K562 (cell line): ENCODE measurements around the gene ACLY. TPM values are rescaled to one million over a fixed set of nuclear protein-coding genes. Genes with fewer than 3 reads are reported as not detected.

Source experiments
- ASH1L ChIP-seq: fragments of 450-650 bp; IDR thresholded peaks from 2 replicates; pipeline ENCODE4 v1.6.1; 2018; ENCODE audit warnings: borderline replicate concordance, mild to moderate bottlenecking, low read depth; ENCODE audit not compliant: partially characterized antibody
- CCNT2 ChIP-seq: IDR thresholded peaks from 2 replicates; pipeline ENCODE4 v1.6.1; 2011; ENCODE audit warnings: borderline replicate concordance, low read depth, mild to moderate bottlenecking, moderate library complexity, mixed read lengths, low read length; ENCODE audit not compliant: insufficient read length; ENCODE audit errors: extremely low read depth
- DEAF1 ChIP-seq: fragments of 450-650 bp; formaldehyde crosslinking; IDR thresholded peaks from 2 replicates; pipeline ENCODE4 v1.4.0; 2020; ENCODE audit warnings: mild to moderate bottlenecking, moderate library complexity
- FOSL1 ChIP-seq: fragments of 200-800 bp; sonication (Bioruptor generic); conservative IDR thresholded peaks from 2 replicates; pipeline ENCODE4 v1.6.1; 2016; ENCODE audit warnings: missing genetic modification characterization, missing compliant biosample characterization
- RAD21 ChIP-seq, 2 experiments: fragments of 250-450 bp in 1 of 2; fragments of 450-650 bp in 1 of 2; sonication (Bioruptor Pico) in 1 of 2; formaldehyde crosslinking in 1 of 2; IDR thresholded peaks in 1 of 2; conservative IDR thresholded peaks in 1 of 2; 2 replicates each; pipeline versions ENCODE4 v1.4.0 to v1.8.0; 2020 to 2022; ENCODE audit warnings: mild to moderate bottlenecking in 2 of 2, moderate library complexity in 1 of 2
- SMC3 ChIP-seq: conservative IDR thresholded peaks from 2 replicates; pipeline ENCODE4 v1.6.1; 2011; ENCODE audit warnings: low read depth, low read length, improper control_type of control experiment; ENCODE audit not compliant: insufficient read depth
- TAL1 ChIP-seq: fragments of 450-650 bp; IDR thresholded peaks from 2 replicates; pipeline ENCODE4 v1.6.1; 2016; ENCODE audit warnings: mild to moderate bottlenecking
- VEZF1 ChIP-seq: fragments of 200-800 bp; sonication (Bioruptor generic); IDR thresholded peaks from 2 replicates; pipeline ENCODE4 v1.6.1; 2017; ENCODE audit warnings: missing genetic modification characterization, missing compliant biosample characterization
- ZNF121 ChIP-seq: sonication (generic); formaldehyde crosslinking; conservative IDR thresholded peaks from 2 replicates; pipeline ENCODE4 v1.8.0; 2022; ENCODE audit warnings: missing genetic modification reagents
- ZNF584 ChIP-seq: fragments of 200-800 bp; sonication (Bioruptor generic); IDR thresholded peaks from 2 replicates; pipeline ENCODE4 v1.6.1; 2016; ENCODE audit warnings: low read depth, mild to moderate bottlenecking, missing genetic modification characterization, missing compliant biosample characterization
- polyA plus RNA-seq, 8 experiments: library from polyadenylated mRNA; depleted of rRNA in 4 of 8; stranded (reverse) in 5 of 8; unstranded in 3 of 8; fragments of >200 nt; fragmentation: Nextera tagmentation in 2 of 8; fragmentation: Illumina TruSeq in 1 of 8; extraction: Ambion mirVana in 2 of 8; extraction: Trizol in 1 of 8; gene quantifications; 2 replicates each; pipeline versions ENCODE4 v1.2.1 to v1.2.3, GENCODE V29; 2011 to 2014; ENCODE audit warnings: inconsistent platforms in 1 of 8, missing spikeins in 1 of 8
- total RNA-seq, 7 experiments: library from RNA; depleted of rRNA in 6 of 7; stranded (reverse); fragments of >200 nt in 6 of 7; fragmentation: Illumina TruSeq in 2 of 7; extraction: Trizol in 2 of 7; gene quantifications; 2 replicates each; pipeline versions ENCODE4 v1.2.1 to v1.2.3, GENCODE V29; 2011 to 2021; ENCODE audit warnings: low replicate concordance in 1 of 7
- TF ChIP-seq, protein P1 (sequence below), 2 experiments: IDR thresholded peaks; 2 replicates each; pipeline ENCODE4 v1.6.1; 2012; ENCODE audit warnings: improper control_type of control experiment in 2 of 2, low read depth in 2 of 2, low read length in 2 of 2, borderline replicate concordance in 1 of 2
- TF ChIP-seq, protein P2 (sequence below): fragments of 450-650 bp; IDR thresholded peaks from 2 replicates; pipeline ENCODE4 v1.6.1; 2016
- TF ChIP-seq, protein P3 (sequence below): fragments of 150-350 bp; conservative IDR thresholded peaks from 2 replicates; pipeline ENCODE4 v1.6.1; 2014; ENCODE audit warnings: low read length
- TF ChIP-seq, protein P4 (sequence below), 3 experiments: IDR thresholded peaks in 2 of 3; conservative IDR thresholded peaks in 1 of 3; 2 replicates each; pipeline ENCODE4 v1.5.1; 2011 to 2012; ENCODE audit warnings: low read length in 3 of 3, mild to moderate bottlenecking in 3 of 3, control low read depth in 2 of 3, improper control_type of control experiment in 1 of 3, inconsistent platforms in 1 of 3, low read depth in 1 of 3, mixed read lengths in 1 of 3, moderate library complexity in 1 of 3; ENCODE audit not compliant: insufficient read depth in 2 of 3

ACLY gene
- total and polyA plus RNA-seq, 9 of the 15 experiments (the other 6 are each of a cell fraction or from before 2014, with no cell fraction given): 42.9 to 280 (median 125) TPM

DNA sequence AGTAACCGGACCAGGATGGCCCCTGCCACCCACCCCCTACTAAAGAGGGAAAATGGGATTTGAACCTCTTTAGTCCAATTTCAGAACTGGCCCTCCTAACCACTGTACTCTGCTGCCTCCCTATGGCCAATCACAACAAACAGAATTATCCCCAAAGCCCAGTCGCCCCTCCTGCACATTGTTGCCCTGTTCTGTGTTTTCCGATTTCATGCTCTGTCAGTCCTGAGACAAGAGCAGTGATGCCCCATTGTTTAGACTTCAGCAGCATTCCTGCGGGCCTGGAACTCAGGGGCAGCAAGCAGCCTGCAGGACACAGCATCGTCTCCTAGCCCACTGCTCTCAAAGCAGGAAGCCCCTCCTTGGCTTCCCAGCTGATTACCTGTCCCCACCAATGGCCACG lies 33.0 kb downstream of the ACLY start (continued):
- TF ChIP-seq RAD21 (CRISPR knock-in tag; conservative IDR thresholded peaks at IDR 0.05 in 1 of 2, IDR thresholded peaks at IDR 0.05 in 1 of 2): peak; percentile 28 to 58
- 0 out of 2 replicates have a peak, but pooled peaks have one; percentile 10 for TF ChIP-seq DEAF1 (CRISPR knock-in tag)
- TF ChIP-seq ASH1L: no peak
- TF ChIP-seq, protein P1, sequence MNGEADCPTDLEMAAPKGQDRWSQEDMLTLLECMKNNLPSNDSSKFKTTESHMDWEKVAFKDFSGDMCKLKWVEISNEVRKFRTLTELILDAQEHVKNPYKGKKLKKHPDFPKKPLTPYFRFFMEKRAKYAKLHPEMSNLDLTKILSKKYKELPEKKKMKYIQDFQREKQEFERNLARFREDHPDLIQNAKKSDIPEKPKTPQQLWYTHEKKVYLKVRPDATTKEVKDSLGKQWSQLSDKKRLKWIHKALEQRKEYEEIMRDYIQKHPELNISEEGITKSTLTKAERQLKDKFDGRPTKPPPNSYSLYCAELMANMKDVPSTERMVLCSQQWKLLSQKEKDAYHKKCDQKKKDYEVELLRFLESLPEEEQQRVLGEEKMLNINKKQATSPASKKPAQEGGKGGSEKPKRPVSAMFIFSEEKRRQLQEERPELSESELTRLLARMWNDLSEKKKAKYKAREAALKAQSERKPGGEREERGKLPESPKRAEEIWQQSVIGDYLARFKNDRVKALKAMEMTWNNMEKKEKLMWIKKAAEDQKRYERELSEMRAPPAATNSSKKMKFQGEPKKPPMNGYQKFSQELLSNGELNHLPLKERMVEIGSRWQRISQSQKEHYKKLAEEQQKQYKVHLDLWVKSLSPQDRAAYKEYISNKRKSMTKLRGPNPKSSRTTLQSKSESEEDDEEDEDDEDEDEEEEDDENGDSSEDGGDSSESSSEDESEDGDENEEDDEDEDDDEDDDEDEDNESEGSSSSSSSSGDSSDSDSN (IDR thresholded peaks at IDR 0.05; ENCODE audit: borderline replicate concordance in 1 of 2, low read depth in 2 of 2, low read length in 2 of 2): no peak
- peak; percentile 40; the same call in 1 of the 2 replicates for TF ChIP-seq SMC3
- TF ChIP-seq, protein P2, sequence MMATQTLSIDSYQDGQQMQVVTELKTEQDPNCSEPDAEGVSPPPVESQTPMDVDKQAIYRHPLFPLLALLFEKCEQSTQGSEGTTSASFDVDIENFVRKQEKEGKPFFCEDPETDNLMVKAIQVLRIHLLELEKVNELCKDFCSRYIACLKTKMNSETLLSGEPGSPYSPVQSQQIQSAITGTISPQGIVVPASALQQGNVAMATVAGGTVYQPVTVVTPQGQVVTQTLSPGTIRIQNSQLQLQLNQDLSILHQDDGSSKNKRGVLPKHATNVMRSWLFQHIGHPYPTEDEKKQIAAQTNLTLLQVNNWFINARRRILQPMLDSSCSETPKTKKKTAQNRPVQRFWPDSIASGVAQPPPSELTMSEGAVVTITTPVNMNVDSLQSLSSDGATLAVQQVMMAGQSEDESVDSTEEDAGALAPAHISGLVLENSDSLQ: no peak
- TF ChIP-seq, protein P3, sequence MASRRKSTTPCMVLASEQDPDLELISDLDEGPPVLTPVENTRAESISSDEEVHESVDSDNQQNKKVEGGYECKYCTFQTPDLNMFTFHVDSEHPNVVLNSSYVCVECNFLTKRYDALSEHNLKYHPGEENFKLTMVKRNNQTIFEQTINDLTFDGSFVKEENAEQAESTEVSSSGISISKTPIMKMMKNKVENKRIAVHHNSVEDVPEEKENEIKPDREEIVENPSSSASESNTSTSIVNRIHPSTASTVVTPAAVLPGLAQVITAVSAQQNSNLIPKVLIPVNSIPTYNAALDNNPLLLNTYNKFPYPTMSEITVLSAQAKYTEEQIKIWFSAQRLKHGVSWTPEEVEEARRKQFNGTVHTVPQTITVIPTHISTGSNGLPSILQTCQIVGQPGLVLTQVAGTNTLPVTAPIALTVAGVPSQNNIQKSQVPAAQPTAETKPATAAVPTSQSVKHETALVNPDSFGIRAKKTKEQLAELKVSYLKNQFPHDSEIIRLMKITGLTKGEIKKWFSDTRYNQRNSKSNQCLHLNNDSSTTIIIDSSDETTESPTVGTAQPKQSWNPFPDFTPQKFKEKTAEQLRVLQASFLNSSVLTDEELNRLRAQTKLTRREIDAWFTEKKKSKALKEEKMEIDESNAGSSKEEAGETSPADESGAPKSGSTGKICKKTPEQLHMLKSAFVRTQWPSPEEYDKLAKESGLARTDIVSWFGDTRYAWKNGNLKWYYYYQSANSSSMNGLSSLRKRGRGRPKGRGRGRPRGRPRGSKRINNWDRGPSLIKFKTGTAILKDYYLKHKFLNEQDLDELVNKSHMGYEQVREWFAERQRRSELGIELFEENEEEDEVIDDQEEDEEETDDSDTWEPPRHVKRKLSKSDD: no peak
- peak; percentile 13; the same call in 1 of the 2 replicates for TF ChIP-seq VEZF1 (CRISPR knock-in tag)
- no peak for TF ChIP-seq TAL1
- TF ChIP-seq ZNF584 (CRISPR knock-in tag): no peak
- no peak for TF ChIP-seq ZNF121 (CRISPR knock-in tag)
- TF ChIP-seq, protein P4, sequence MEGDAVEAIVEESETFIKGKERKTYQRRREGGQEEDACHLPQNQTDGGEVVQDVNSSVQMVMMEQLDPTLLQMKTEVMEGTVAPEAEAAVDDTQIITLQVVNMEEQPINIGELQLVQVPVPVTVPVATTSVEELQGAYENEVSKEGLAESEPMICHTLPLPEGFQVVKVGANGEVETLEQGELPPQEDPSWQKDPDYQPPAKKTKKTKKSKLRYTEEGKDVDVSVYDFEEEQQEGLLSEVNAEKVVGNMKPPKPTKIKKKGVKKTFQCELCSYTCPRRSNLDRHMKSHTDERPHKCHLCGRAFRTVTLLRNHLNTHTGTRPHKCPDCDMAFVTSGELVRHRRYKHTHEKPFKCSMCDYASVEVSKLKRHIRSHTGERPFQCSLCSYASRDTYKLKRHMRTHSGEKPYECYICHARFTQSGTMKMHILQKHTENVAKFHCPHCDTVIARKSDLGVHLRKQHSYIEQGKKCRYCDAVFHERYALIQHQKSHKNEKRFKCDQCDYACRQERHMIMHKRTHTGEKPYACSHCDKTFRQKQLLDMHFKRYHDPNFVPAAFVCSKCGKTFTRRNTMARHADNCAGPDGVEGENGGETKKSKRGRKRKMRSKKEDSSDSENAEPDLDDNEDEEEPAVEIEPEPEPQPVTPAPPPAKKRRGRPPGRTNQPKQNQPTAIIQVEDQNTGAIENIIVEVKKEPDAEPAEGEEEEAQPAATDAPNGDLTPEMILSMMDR (IDR thresholded peaks at IDR 0.05 in 2 of 3, conservative IDR thresholded peaks at IDR 0.05 in 1 of 3; ENCODE audit: insufficient read depth in 2 of 3, low read depth in 1 of 3, low read length in 3 of 3): peak; percentile 30 to 61 (median 46); a peak in 5 of 6 replicates
- no peak for TF ChIP-seq FOSL1 (tag)
- no peak for TF ChIP-seq CCNT2
